ENCODE results near the gene CP. TPM values are rescaled to one million over a fixed set of nuclear protein-coding genes. Genes with fewer than 3 reads are reported as not detected.

CP gene
- polyA plus RNA-seq, 3 donors: 0.04 TPM; not detected in 2

- H3K27ac Mint-ChIP-seq: no peak overlapping the region
- no peaks in the 10 kb centered on the region for H4K20me1 ChIP-seq (ENCODE audit: insufficient read depth, low read length)
- no peaks in the 10 kb centered on the region for H3K27me3 ChIP-seq (ENCODE audit: control insufficient read depth in 2 of 2, insufficient read depth in 2 of 2, low read length in 2 of 2)
- H3K4me1 Mint-ChIP-seq: no peaks in the 10 kb centered on the region
- H3K4me3 Mint-ChIP-seq: no peak overlapping the region
- no peaks in the 10 kb centered on the region for H3K9me3 Mint-ChIP-seq
- no peak overlapping the region for H3K9ac ChIP-seq (ENCODE audit: insufficient read depth, low read length, poor library complexity, severe bottlenecking)
- H3K27ac ChIP-seq (ENCODE audit: low read depth in 1 of 2, low read length in 2 of 2): peak overlapping the region in 1 of 2 donors; percentile 31
- H3K4me3 ChIP-seq (replicated peaks in 1 of 3; ENCODE audit: low read depth in 2 of 3, low read length in 3 of 3): no peak overlapping the region
- no peak overlapping the region for H2AFZ ChIP-seq (ENCODE audit: insufficient read depth, low read depth, low read length, poor library complexity, severe bottlenecking)
- no peaks in the 10 kb centered on the region for H3K79me2 ChIP-seq (ENCODE audit: insufficient read depth, low read length)
- no peak for TF ChIP-seq CTCF (IDR thresholded peaks at IDR 0.05)
- intact Hi-C loops (cut with micrococcal nuclease): no loop called here
- peaks cover 0 to 6% of the 10 kb centered on the region in 2 donors for H3K4me1 ChIP-seq (ENCODE audit: control insufficient read depth in 1 of 2, insufficient read depth in 2 of 2, low read length in 2 of 2)
- H3K9me3 ChIP-seq (replicated peaks in 1 of 2; ENCODE audit: control insufficient read depth in 1 of 2, insufficient read depth in 1 of 2, low read length in 2 of 2): no peaks in the 10 kb centered on the region
- peaks cover 0 to 2% (median 0%) of the 10 kb centered on the region in 3 donors for H3K27me3 Mint-ChIP-seq (ENCODE audit: low read depth in 3 of 3)
- H3K4me2 ChIP-seq (replicated peaks; ENCODE audit: extremely low read depth, low read length, poor library complexity, severe bottlenecking): no peak overlapping the region
- peaks cover 16 to 49% of the 10 kb centered on the region in 2 donors for H3K36me3 ChIP-seq (replicated peaks in 1 of 2; ENCODE audit: control insufficient read depth in 1 of 2, insufficient read depth in 2 of 2, low read length in 2 of 2)
- 83% methylated on average over 2 of the region's 2 CpGs for WGBS (ENCODE audit: insufficient coverage)
- no peak for DNase-seq
- peaks cover 19% of the 10 kb centered on the region in 2 donors for H3K36me3 Mint-ChIP-seq
Observed at GRCh38 chr3:149181182-149181581, 40.4 kb downstream of the CP start.

- Histone ChIP-seq H4K20me1 (ENCODE audit: insufficient read depth, low read length) (no peaks in the 10 kb centered on the region), H3K9me3 (replicated peaks in 1 of 2; ENCODE audit: control insufficient read depth in 1 of 2, insufficient read depth in 1 of 2, low read length in 2 of 2) (no peaks in the 10 kb centered on the region), H3K4me2 (replicated peaks; ENCODE audit: extremely low read depth, low read length, poor library complexity, severe bottlenecking) (no peak overlapping the region), H3K79me2 (ENCODE audit: insufficient read depth, low read length) (no peaks in the 10 kb centered on the region), H2AFZ (ENCODE audit: insufficient read depth, low read depth, low read length, poor library complexity, severe bottlenecking) (no peak overlapping the region), H3K9ac (ENCODE audit: insufficient read depth, low read length, poor library complexity, severe bottlenecking) (no peak overlapping the region), H3K36me3 (replicated peaks in 1 of 2; ENCODE audit: control insufficient read depth in 1 of 2, insufficient read depth in 2 of 2, low read length in 2 of 2) (peaks cover 25 to 60% of the 10 kb centered on the region in 2 donors), H3K27ac (ENCODE audit: low read depth in 1 of 2, low read length in 2 of 2) (peak overlapping the region in 1 of 2 donors; percentile 31), H3K27me3 (ENCODE audit: control insufficient read depth in 2 of 2, insufficient read depth in 2 of 2, low read length in 2 of 2) (no peaks in the 10 kb centered on the region), H3K4me3 (replicated peaks in 1 of 3; ENCODE audit: low read depth in 2 of 3, low read length in 3 of 3) (no peak overlapping the region), H3K4me1 (ENCODE audit: control insufficient read depth in 1 of 2, insufficient read depth in 2 of 2, low read length in 2 of 2) (peaks cover 0 to 6% of the 10 kb centered on the region in 2 donors)
- Mint-ChIP-seq H3K36me3 (peaks cover 22 to 29% of the 10 kb centered on the region in 2 donors), H3K4me3 (no peak overlapping the region), H3K9me3 (no peaks in the 10 kb centered on the region), H3K27ac (no peak overlapping the region), H3K4me1 (no peaks in the 10 kb centered on the region), H3K27me3 (ENCODE audit: low read depth in 3 of 3) (peaks cover 0 to 2% (median 0%) of the 10 kb centered on the region in 3 donors)
- no peak for TF ChIP-seq CTCF (IDR thresholded peaks at IDR 0.05)
- DNase-seq: peak in 1 of 3 donors; percentile 28
- intact Hi-C loops (cut with micrococcal nuclease): no loop called here
- WGBS (ENCODE audit: insufficient coverage): 88% methylated on average over 6 of the region's 7 CpGs
Observed at GRCh38 chr3:149180057-149180573, 41.5 kb downstream of the CP start.

Measured in CD14-positive monocyte (primary cell).